Measurements from ENCODE around the gene LCAT. TPM values are rescaled to one million over a fixed set of nuclear protein-coding genes. Genes with fewer than 3 reads are reported as not detected.

Gene LCAT
- polyA plus RNA-seq, 1 donor, result 24.4 TPM

GRCh38 chr16:67968400-67969253, 24.7 kb upstream of the LCAT start, which contains the start of gene SLC12A4:
Gene SLC12A4, minus strand, starts transcription at chr16:67968637. Its CDS starts 84 bp downstream, at chr16:67968553.
- peak; percentile 92 for DNase-seq

GRCh38 chr16:67967958-67968399, 24.1 kb upstream of the LCAT start:
- DNase-seq, result peak; percentile 59

GRCh38 chr16:67967183-67967957, 23.4 kb upstream of the LCAT start:
- no peak for DNase-seq

- DNase-seq, result no peak
Observed at GRCh38 chr16:67966549-67967182, 22.7 kb upstream of the LCAT start.

- no peak for DNase-seq
Observed at GRCh38 chr16:67965668-67966548, 22.0 kb upstream of the LCAT start.

GRCh38 chr16:67964477-67965131, 20.7 kb upstream of the LCAT start:
- DNase-seq, result no peak

GRCh38 chr16:67963662-67964321, 19.9 kb upstream of the LCAT start:
- no peak for DNase-seq

- no peak for DNase-seq
Observed at GRCh38 chr16:67963292-67963661, 19.4 kb upstream of the LCAT start.

- DNase-seq, result no peak
Observed at GRCh38 chr16:67962135-67962534, 18.2 kb upstream of the LCAT start.

GRCh38 chr16:67961551-67961957, 17.6 kb upstream of the LCAT start:
- no peak for DNase-seq

- DNase-seq, result no peak
Observed at GRCh38 chr16:67959536-67960329, 15.8 kb upstream of the LCAT start.

- no peak for DNase-seq
Observed at GRCh38 chr16:67957622-67958021, 13.7 kb upstream of the LCAT start.

GRCh38 chr16:67954421-67955196, 10.7 kb upstream of the LCAT start:
- no peak for DNase-seq

- no peak for DNase-seq
Observed at GRCh38 chr16:67953641-67954375, 9.9 kb upstream of the LCAT start.

- DNase-seq, result no peak
Observed at GRCh38 chr16:67951485-67951884, 7.6 kb upstream of the LCAT start.

GRCh38 chr16:67950335-67950843, 6.5 kb upstream of the LCAT start:
- DNase-seq, result no peak

GRCh38 chr16:67949645-67950044, 5.7 kb upstream of the LCAT start:
- DNase-seq, result no peak

- DNase-seq, result no peak
Observed at GRCh38 chr16:67948015-67948414, 4.1 kb upstream of the LCAT start.
